ENCODE results near the gene ZFYVE28. TPM values are rescaled to one million over a fixed set of nuclear protein-coding genes. Genes with fewer than 3 reads are reported as not detected.

Gene ZFYVE28
- total RNA-seq, 2 donors from 2014 or later: 13.8 to 25.6 TPM

GRCh38 chr4:2304321-2304876, 114.0 kb downstream of the ZFYVE28 start:
- ATAC-seq (no peak), DNase-seq (ENCODE audit: low spot score) (no peak)
- Mint-ChIP-seq H3K27ac (no peak overlapping the region), H3K36me3 (no peaks in the 10 kb centered on the region), H3K27me3 (no peaks in the 10 kb centered on the region), H3K4me1 (ENCODE audit: low read depth in 2 of 2) (peaks cover 0 to 2% of the 10 kb centered on the region in 2 donors), H3K4me3 (no peak overlapping the region), H3K9me3 (no peaks in the 10 kb centered on the region)

- no peak overlapping the region for H3K4me3 Mint-ChIP-seq
- peak in 1 of 2 donors; percentile 36 for ATAC-seq
- H3K9me3 Mint-ChIP-seq: no peaks in the 10 kb centered on the region
- H3K36me3 Mint-ChIP-seq: no peaks in the 10 kb centered on the region
- peaks cover 0 to 5% of the 10 kb centered on the region in 2 donors for H3K4me1 Mint-ChIP-seq (ENCODE audit: low read depth in 2 of 2)
- DNase-seq (ENCODE audit: low spot score): no peak
- H3K27me3 Mint-ChIP-seq: no peaks in the 10 kb centered on the region
- no peak overlapping the region for H3K27ac Mint-ChIP-seq
Measured at GRCh38 chr4:2303686-2304320, 114.6 kb downstream of the ZFYVE28 start.

GRCh38 chr4:2303121-2303685, 115.2 kb downstream of the ZFYVE28 start:
- Mint-ChIP-seq H3K36me3 (no peaks in the 10 kb centered on the region), H3K9me3 (no peaks in the 10 kb centered on the region), H3K4me3 (no peak overlapping the region), H3K27me3 (no peaks in the 10 kb centered on the region), H3K27ac (no peak overlapping the region), H3K4me1 (ENCODE audit: low read depth in 2 of 2) (peaks cover 0 to 6% of the 10 kb centered on the region in 2 donors)
- ATAC-seq: no peak
- no peak for DNase-seq (ENCODE audit: low spot score)

- ATAC-seq: no peak
Measured at GRCh38 chr4:2302387-2303119, 115.9 kb downstream of the ZFYVE28 start.

GRCh38 chr4:2301806-2302205, 116.6 kb downstream of the ZFYVE28 start:
- DNase-seq (ENCODE audit: low spot score) (no peak), ATAC-seq (no peak)
- Mint-ChIP-seq H3K9me3 (no peaks in the 10 kb centered on the region), H3K4me1 (ENCODE audit: low read depth in 2 of 2) (peaks cover 6 to 14% of the 10 kb centered on the region in 2 donors), H3K36me3 (no peaks in the 10 kb centered on the region), H3K4me3 (no peak overlapping the region), H3K27me3 (no peaks in the 10 kb centered on the region), H3K27ac (no peak overlapping the region)

More at GRCh38 chr4:2302387-2303119, 115.9 kb downstream of the ZFYVE28 start:
- Mint-ChIP-seq H3K9me3 (no peaks in the 10 kb centered on the region), H3K27me3 (no peaks in the 10 kb centered on the region), H3K4me1 (ENCODE audit: low read depth in 2 of 2) (peaks cover 5 to 11% of the 10 kb centered on the region in 2 donors), H3K27ac (no peak overlapping the region), H3K4me3 (no peak overlapping the region), H3K36me3 (no peaks in the 10 kb centered on the region)
- no peak for DNase-seq (ENCODE audit: low spot score)

GRCh38 chr4:2301225-2301642, 117.2 kb downstream of the ZFYVE28 start:
- DNase-seq (ENCODE audit: low spot score) (no peak), ATAC-seq (no peak)
- no peaks in the 10 kb centered on the region for H3K9me3 Mint-ChIP-seq
- H3K27me3 Mint-ChIP-seq: no peaks in the 10 kb centered on the region
- no peak overlapping the region for H3K4me3 Mint-ChIP-seq
- H3K4me1 Mint-ChIP-seq (ENCODE audit: low read depth in 2 of 2): peaks cover 6 to 14% of the 10 kb centered on the region in 2 donors
- no peaks in the 10 kb centered on the region for H3K36me3 Mint-ChIP-seq
- H3K27ac Mint-ChIP-seq: no peak overlapping the region

GRCh38 chr4:2300431-2301224, 117.8 kb downstream of the ZFYVE28 start:
- Mint-ChIP-seq H3K27me3 (no peaks in the 10 kb centered on the region), H3K27ac (no peak overlapping the region), H3K4me1 (ENCODE audit: low read depth in 2 of 2) (peaks cover 8 to 14% of the 10 kb centered on the region in 2 donors), H3K4me3 (no peak overlapping the region), H3K36me3 (no peaks in the 10 kb centered on the region), H3K9me3 (no peaks in the 10 kb centered on the region)
- DNase-seq (ENCODE audit: low spot score): peak; percentile 56
- ATAC-seq: no peak

- DNase-seq (ENCODE audit: low spot score): no peak
- no peaks in the 10 kb centered on the region for H3K9me3 Mint-ChIP-seq
- peak overlapping the region in 1 of 2 donors; percentile 69 for H3K27ac Mint-ChIP-seq
- no peak overlapping the region for H3K4me3 Mint-ChIP-seq
- no peaks in the 10 kb centered on the region for H3K36me3 Mint-ChIP-seq
- ATAC-seq: no peak
- no peaks in the 10 kb centered on the region for H3K27me3 Mint-ChIP-seq
- H3K4me1 Mint-ChIP-seq (ENCODE audit: low read depth in 2 of 2): peaks cover 12 to 19% of the 10 kb centered on the region in 2 donors
Measured at GRCh38 chr4:2299794-2300193, 118.7 kb downstream of the ZFYVE28 start.

- Mint-ChIP-seq H3K27ac (peak overlapping the region; percentile 36 to 69), H3K36me3 (no peaks in the 10 kb centered on the region), H3K4me3 (no peak overlapping the region), H3K4me1 (ENCODE audit: low read depth in 2 of 2) (peaks cover 12 to 21% of the 10 kb centered on the region in 2 donors), H3K9me3 (no peaks in the 10 kb centered on the region), H3K27me3 (no peaks in the 10 kb centered on the region)
- ATAC-seq (no peak), DNase-seq (ENCODE audit: low spot score) (no peak)
Measured at GRCh38 chr4:2298532-2298991, 119.9 kb downstream of the ZFYVE28 start.

- Mint-ChIP-seq H3K4me1 (ENCODE audit: low read depth in 2 of 2) (peaks cover 12 to 21% of the 10 kb centered on the region in 2 donors), H3K36me3 (no peaks in the 10 kb centered on the region), H3K9me3 (no peaks in the 10 kb centered on the region), H3K27ac (peak overlapping the region in 1 of 2 donors; percentile 8), H3K27me3 (no peaks in the 10 kb centered on the region), H3K4me3 (no peak overlapping the region)
- DNase-seq (ENCODE audit: low spot score) (peak; percentile 23), ATAC-seq (no peak)
Measured at GRCh38 chr4:2297606-2298531, 120.6 kb downstream of the ZFYVE28 start.

GRCh38 chr4:2296631-2297601, 121.5 kb downstream of the ZFYVE28 start:
- H3K9me3 Mint-ChIP-seq: no peaks in the 10 kb centered on the region
- peaks cover 12 to 23% of the 10 kb centered on the region in 2 donors for H3K4me1 Mint-ChIP-seq (ENCODE audit: low read depth in 2 of 2)
- H3K36me3 Mint-ChIP-seq: no peaks in the 10 kb centered on the region
- DNase-seq (ENCODE audit: low spot score) (peak; percentile 53), ATAC-seq (peak in 1 of 2 donors; percentile 24)
- H3K4me3 Mint-ChIP-seq: no peak overlapping the region
- peak overlapping the region in 1 of 2 donors; percentile 8 for H3K27ac Mint-ChIP-seq
- no peaks in the 10 kb centered on the region for H3K27me3 Mint-ChIP-seq

All from natural killer cell treated with Interleukin-12 subunit alpha and Interleukin-12 subunit beta and Interleukin-15 and Interleukin-18, amount 100 ng/mL, for 72 hours (primary cell).